MCF 10A (cell line): ENCODE results near the gene TERT. TPM values are rescaled to one million over a fixed set of nuclear protein-coding genes. Genes with fewer than 3 reads are reported as not detected.

Source experiments
- BruUV-seq: library from RNA; stranded (reverse); fragments of 400-500 nt; replicated peaks from 2 replicates; lab custom pipeline; 2021; lab: Mats Ljungman, UMichigan
- CTCF ChIA-PET: fragments of 300-600 bp; sonication (Branson Sonifier 250); formaldehyde crosslinking; extraction: SDS; loops from one replicate; lab custom pipeline; 2021; ENCODE audit warnings: antibody characterized with exemption, inconsistent platforms; lab: Yijun Ruan, JAX
- POLR2A ChIA-PET: fragments of 300-600, 350-650 bp; sonication (Branson Sonifier 250); formaldehyde crosslinking; extraction: SDS; loops from one replicate; lab custom pipeline; 2020; ENCODE audit warnings: antibody characterized with exemption, inconsistent platforms; lab: Yijun Ruan, JAX
- DNase-seq: peaks from one replicate; pipeline ENCODE4 v3.0.0-alpha.2; 2018; ENCODE audit not compliant: unreplicated experiment
- H3K27ac Mint-ChIP-seq: one replicate; pipeline ENCODE4 v1.8.0; 2022; ENCODE audit warnings: mild to moderate bottlenecking, low read depth, mixed read lengths; ENCODE audit not compliant: unreplicated experiment
- H3K27me3 Mint-ChIP-seq: one replicate; pipeline ENCODE4 v1.8.0; 2022; ENCODE audit warnings: mixed read lengths; ENCODE audit not compliant: insufficient read depth, unreplicated experiment
- H3K36me3 Mint-ChIP-seq: one replicate; pipeline ENCODE4 v1.8.0; 2022; ENCODE audit warnings: mild to moderate bottlenecking, moderate library complexity, mixed read lengths; ENCODE audit not compliant: insufficient read depth, unreplicated experiment
- H3K4me1 Mint-ChIP-seq: one replicate; pipeline ENCODE4 v1.8.0; 2022; ENCODE audit warnings: mixed read lengths; ENCODE audit not compliant: insufficient read depth, unreplicated experiment
- H3K4me3 Mint-ChIP-seq: one replicate; pipeline ENCODE4 v1.8.0; 2022; ENCODE audit warnings: mild to moderate bottlenecking, moderate library complexity, mixed read lengths; ENCODE audit not compliant: unreplicated experiment
- H3K9me3 Mint-ChIP-seq: one replicate; pipeline ENCODE4 v1.8.0; 2022; ENCODE audit warnings: mixed read lengths; ENCODE audit not compliant: unreplicated experiment
- intact Hi-C: fragments of 100-400 bp; cut with micrococcal nuclease; formaldehyde crosslinking; loops from 2 replicates; pipeline ENCODE4 v1.14.1; 2022
- total RNA-seq: library from RNA; stranded (reverse); gene quantifications from 2 replicates; pipeline ENCODE4 v1.2.3, GENCODE V29; 2022
- TF ChIP-seq, protein P1 (sequence below): fragments of 200-600 bp; IDR thresholded peaks from one replicate; pipeline ENCODE4 v1.8.0; 2022; ENCODE audit warnings: antibody characterized with exemption, mild to moderate bottlenecking; ENCODE audit not compliant: unreplicated experiment

TERT gene
- total RNA-seq, 1 experiment from 2014 or later = 0.16 TPM

- ChIA-PET POLR2A (interaction anchor here (0.6 kb wide), 1 partner anchor 10 kb away, joined by 3 read pairs; no protein-coding TSS in a partner anchor), CTCF (interaction anchor here (0.7 kb wide), 1 partner anchor 171 kb away, joined by 3 read pairs; no protein-coding TSS in a partner anchor)
- H3K27ac Mint-ChIP-seq = no peak overlapping the region
- no peak overlapping the region for H3K4me3 Mint-ChIP-seq
- peaks cover 66% of the 10 kb centered on the region for H3K36me3 Mint-ChIP-seq
- peaks cover 13% of the 10 kb centered on the region for H3K4me1 Mint-ChIP-seq
- no peak for DNase-seq
- intact Hi-C loops = no loop called here
- no TSS peak for BruUV-seq
- H3K27me3 Mint-ChIP-seq = no peaks in the 10 kb centered on the region
- TF ChIP-seq, protein P1, sequence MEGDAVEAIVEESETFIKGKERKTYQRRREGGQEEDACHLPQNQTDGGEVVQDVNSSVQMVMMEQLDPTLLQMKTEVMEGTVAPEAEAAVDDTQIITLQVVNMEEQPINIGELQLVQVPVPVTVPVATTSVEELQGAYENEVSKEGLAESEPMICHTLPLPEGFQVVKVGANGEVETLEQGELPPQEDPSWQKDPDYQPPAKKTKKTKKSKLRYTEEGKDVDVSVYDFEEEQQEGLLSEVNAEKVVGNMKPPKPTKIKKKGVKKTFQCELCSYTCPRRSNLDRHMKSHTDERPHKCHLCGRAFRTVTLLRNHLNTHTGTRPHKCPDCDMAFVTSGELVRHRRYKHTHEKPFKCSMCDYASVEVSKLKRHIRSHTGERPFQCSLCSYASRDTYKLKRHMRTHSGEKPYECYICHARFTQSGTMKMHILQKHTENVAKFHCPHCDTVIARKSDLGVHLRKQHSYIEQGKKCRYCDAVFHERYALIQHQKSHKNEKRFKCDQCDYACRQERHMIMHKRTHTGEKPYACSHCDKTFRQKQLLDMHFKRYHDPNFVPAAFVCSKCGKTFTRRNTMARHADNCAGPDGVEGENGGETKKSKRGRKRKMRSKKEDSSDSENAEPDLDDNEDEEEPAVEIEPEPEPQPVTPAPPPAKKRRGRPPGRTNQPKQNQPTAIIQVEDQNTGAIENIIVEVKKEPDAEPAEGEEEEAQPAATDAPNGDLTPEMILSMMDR = no peak
- peaks cover 7% of the 10 kb centered on the region for H3K9me3 Mint-ChIP-seq
These were observed 26.7 kb upstream of the TERT start for GRCh38 chr5:1321576-1321975.

- TF ChIP-seq, protein P1 = no peak
- intact Hi-C loops = no loop called here
- DNase-seq = no peak
- POLR2A ChIA-PET = no interaction called here
- Mint-ChIP-seq H3K4me3 (no peak overlapping the region), H3K9me3 (no peaks in the 10 kb centered on the region), H3K27ac (no peak overlapping the region), H3K36me3 (peaks cover 59% of the 10 kb centered on the region), H3K4me1 (peaks cover 9% of the 10 kb centered on the region), H3K27me3 (no peaks in the 10 kb centered on the region)
- no TSS peak for BruUV-seq
- CTCF ChIA-PET = interaction anchor here (0.6 to 0.8 kb wide), 3 partner anchors 37 to 348 kb away, joined by 3 to 4 read pairs (median 3); no protein-coding TSS in a partner anchor
These were observed 25.8 kb upstream of the TERT start for GRCh38 chr5:1320436-1321344.

GRCh38 chr5:1319436-1320256, 24.8 kb upstream of the TERT start:
- intact Hi-C loops = no loop called here
- POLR2A ChIA-PET = no interaction called here

More at GRCh38 chr5:1319436-1320256, 24.8 kb upstream of the TERT start:
- CTCF ChIA-PET = interaction anchor here (0.8 kb wide), 1 partner anchor 36 kb away, joined by 4 read pairs; no protein-coding TSS in a partner anchor
- no peak overlapping the region for H3K27ac Mint-ChIP-seq
- TF ChIP-seq, protein P1 = no peak
- no peaks in the 10 kb centered on the region for H3K9me3 Mint-ChIP-seq
- DNase-seq = no peak
- BruUV-seq = no TSS peak
- H3K27me3 Mint-ChIP-seq = no peaks in the 10 kb centered on the region
- H3K4me1 Mint-ChIP-seq = peaks cover 8% of the 10 kb centered on the region
- H3K4me3 Mint-ChIP-seq = no peak overlapping the region
- H3K36me3 Mint-ChIP-seq = peaks cover 57% of the 10 kb centered on the region
